H9 (cell line): Measurements from ENCODE around the gene SYS1. TPM values are rescaled to one million over a fixed set of nuclear protein-coding genes. Genes with fewer than 3 reads are reported as not detected.

Experiments
- DNase-seq: peaks from one replicate; pipeline ENCODE4 v3.0.0-alpha.2; 2017
- H2AFZ ChIP-seq: one replicate; pipeline ENCODE4 v1.6.1; 2013; ENCODE audit warnings: mild to moderate bottlenecking, low read length, control low read depth, moderate library complexity
- H2AK5ac ChIP-seq: 2 replicates; pipeline ENCODE4 v1.6.1; 2013; ENCODE audit warnings: low read length, control low read depth, mixed read lengths; ENCODE audit not compliant: insufficient read length
- H2BK120ac ChIP-seq: one replicate; pipeline ENCODE4 v1.6.1; 2013; ENCODE audit warnings: low read depth, mild to moderate bottlenecking, low read length, control low read depth, inconsistent platforms; ENCODE audit not compliant: poor library complexity, severe bottlenecking
- H2BK12ac ChIP-seq: 2 replicates; pipeline ENCODE4 v1.6.1; 2013; ENCODE audit warnings: low read length, control low read depth, mixed read lengths, low read depth; ENCODE audit not compliant: insufficient read length
- H2BK15ac ChIP-seq: 2 replicates; pipeline ENCODE4 v1.6.1; 2013; ENCODE audit warnings: low read depth, low read length, control low read depth
- H2BK20ac ChIP-seq: one replicate; pipeline ENCODE4 v1.6.1; 2013; ENCODE audit warnings: low read depth, mild to moderate bottlenecking, low read length, control low read depth, inconsistent platforms; ENCODE audit not compliant: poor library complexity, severe bottlenecking
- H2BK5ac ChIP-seq: 2 replicates; pipeline ENCODE4 v1.6.1; 2013; ENCODE audit warnings: low read length, control low read depth, mixed read lengths; ENCODE audit not compliant: insufficient read length
- H3K14ac ChIP-seq: 2 replicates; pipeline ENCODE4 v1.6.1; 2013; ENCODE audit warnings: low read length, control low read depth; ENCODE audit not compliant: insufficient read depth
- H3K18ac ChIP-seq: 2 replicates; pipeline ENCODE4 v1.6.1; 2013; ENCODE audit warnings: low read depth, mild to moderate bottlenecking, mixed read lengths, low read length, control low read depth; ENCODE audit not compliant: insufficient read length
- H3K23ac ChIP-seq: 2 replicates; pipeline ENCODE4 v1.6.1; 2013; ENCODE audit warnings: low read length, control low read depth, mixed read lengths, low read depth; ENCODE audit not compliant: insufficient read length
- H3K23me2 ChIP-seq: 2 replicates; pipeline ENCODE4 v1.6.1; 2013; ENCODE audit warnings: low read depth, mild to moderate bottlenecking, mixed read lengths, low read length, control low read depth; ENCODE audit not compliant: insufficient read length, poor library complexity, severe bottlenecking
- H3K27ac ChIP-seq: 2 replicates; pipeline ENCODE4 v1.5.1; 2013; ENCODE audit warnings: low read length, control low read depth, mixed read lengths, low read depth; ENCODE audit not compliant: insufficient read length
- H3K27me3 ChIP-seq: 2 replicates; pipeline ENCODE4 v1.6.1; 2013; ENCODE audit warnings: low read length, control low read depth, inconsistent platforms; ENCODE audit not compliant: insufficient read depth
- H3K4ac ChIP-seq: 2 replicates; pipeline ENCODE4 v1.6.1; 2013; ENCODE audit warnings: low read depth, mild to moderate bottlenecking, control low read depth, inconsistent platforms, low read length, moderate library complexity
- H3K4me1 ChIP-seq: 2 replicates; pipeline ENCODE4 v1.6.1; 2013; ENCODE audit warnings: low read length, control low read depth, inconsistent platforms; ENCODE audit not compliant: insufficient read depth
- H3K4me2 ChIP-seq: 2 replicates; pipeline ENCODE4 v1.6.1; 2013; ENCODE audit warnings: low read length, control low read depth, mixed read lengths; ENCODE audit not compliant: insufficient read length, insufficient read depth
- H3K56ac ChIP-seq: 2 replicates; pipeline ENCODE4 v1.6.1; 2013; ENCODE audit warnings: low read depth, mild to moderate bottlenecking, mixed read lengths, low read length, control low read depth; ENCODE audit not compliant: insufficient read length
- H3K79me1 ChIP-seq: 2 replicates; pipeline ENCODE4 v1.6.1; 2013; ENCODE audit warnings: low read depth, mild to moderate bottlenecking, moderate library complexity, low read length, control low read depth, inconsistent platforms; ENCODE audit not compliant: insufficient read depth, poor library complexity, severe bottlenecking
- H3K79me2 ChIP-seq: 2 replicates; pipeline ENCODE4 v1.6.1; 2013; ENCODE audit warnings: low read length, control low read depth, inconsistent platforms; ENCODE audit not compliant: insufficient read depth
- H3K9ac ChIP-seq: 2 replicates; pipeline ENCODE4 v1.6.1; 2013; ENCODE audit warnings: low read length, control low read depth, mixed read lengths; ENCODE audit not compliant: insufficient read length; ENCODE audit errors: extremely low read depth
- H3K9me3 ChIP-seq: one replicate; pipeline ENCODE4 v1.6.1; 2013; ENCODE audit warnings: low read depth, low read length, inconsistent platforms; ENCODE audit not compliant: control insufficient read depth
- H3T11ph ChIP-seq: one replicate; pipeline ENCODE4 v1.6.1; 2013; ENCODE audit warnings: mild to moderate bottlenecking, low read length, control low read depth, inconsistent platforms
- H4K20me1 ChIP-seq: one replicate; pipeline ENCODE4 v1.6.1; 2013; ENCODE audit not compliant: control insufficient read depth, insufficient read length, insufficient read depth
- H4K5ac ChIP-seq: 2 replicates; pipeline ENCODE4 v1.6.1; 2013; ENCODE audit warnings: low read depth, mild to moderate bottlenecking, mixed read lengths, low read length, control low read depth; ENCODE audit not compliant: insufficient read length
- H4K8ac ChIP-seq: replicated peaks from 2 replicates; pipeline ENCODE4 v1.6.1; 2013; ENCODE audit warnings: low read length, control low read depth, mixed read lengths, low read depth; ENCODE audit not compliant: insufficient read length
- H4K91ac ChIP-seq: 2 replicates; pipeline ENCODE4 v1.6.1; 2013; ENCODE audit warnings: low read depth, mild to moderate bottlenecking, moderate library complexity, mixed read lengths, low read length, control low read depth; ENCODE audit not compliant: insufficient read length
- H3K27ac Mint-ChIP-seq, 3 experiments: 2 replicates in 2 of 3; 3 replicates in 1 of 3; pipeline ENCODE4 v1.8.0; 2020 to 2021; ENCODE audit warnings: mixed read lengths in 3 of 3, mild to moderate bottlenecking in 1 of 3, moderate library complexity in 1 of 3
- H3K27me3 Mint-ChIP-seq: 2 replicates; pipeline ENCODE4 v1.8.0; 2021; ENCODE audit warnings: low read depth, mild to moderate bottlenecking, moderate library complexity, mixed read lengths
- H3K36me3 Mint-ChIP-seq, 3 experiments: 2 replicates in 2 of 3; 3 replicates in 1 of 3; pipeline ENCODE4 v1.8.0; 2020 to 2021; ENCODE audit warnings: low read depth in 3 of 3, mixed read lengths in 3 of 3; ENCODE audit not compliant: insufficient read depth in 1 of 3
- H3K4me1 Mint-ChIP-seq, 2 experiments: 2 replicates each; pipeline ENCODE4 v1.8.0; 2020; ENCODE audit warnings: mixed read lengths in 2 of 2
- H3K4me3 Mint-ChIP-seq, 2 experiments: 2 replicates in 1 of 2; 3 replicates in 1 of 2; pipeline ENCODE4 v1.8.0; 2020 to 2021; ENCODE audit warnings: mild to moderate bottlenecking in 2 of 2, mixed read lengths in 2 of 2, moderate library complexity in 1 of 2
- H3K9me3 Mint-ChIP-seq, 2 experiments: 2 replicates in 1 of 2; 3 replicates in 1 of 2; pipeline ENCODE4 v1.8.0; 2020; ENCODE audit warnings: mild to moderate bottlenecking in 2 of 2, mixed read lengths in 2 of 2, moderate library complexity in 1 of 2
- CTCF ChIP-seq: fragments of 200-600 bp; sonication (generic); conservative IDR thresholded peaks from 3 replicates; pipeline ENCODE4 v1.8.0; 2021; ENCODE audit warnings: antibody characterized with exemption, mild to moderate bottlenecking
- WGBS: extraction: QIAGEN DNeasy Blood & Tissue Kit; methylation state at CpG from one replicate; pipeline ENCODE4 v1.1.7; 2013; ENCODE audit warnings: missing lambda C conversion rate, low lambda C conversion rate, mixed read lengths; ENCODE audit not compliant: insufficient read length; ENCODE audit errors: extremely low coverage; 5-methylcytosine and 5-hydroxymethylcytosine counted together
- total RNA-seq: library from RNA; stranded (reverse); gene quantifications from 2 replicates; pipeline ENCODE4 v1.2.1, GENCODE V29; 2021

Gene SYS1
- total RNA-seq, 1 experiment from 2014 or later = 21.0 TPM

- Mint-ChIP-seq H3K27ac (no peak overlapping the region), H3K27me3 (peaks cover 47% of the 10 kb centered on the region), H3K9me3 (peaks cover 33% of the 10 kb centered on the region in 2 experiments), H3K4me3 (no peak overlapping the region), H3K4me1 (peaks cover 12 to 14% of the 10 kb centered on the region in 2 experiments), H3K36me3 (peaks cover 7 to 25% (median 17%) of the 10 kb centered on the region in 3 experiments; a peak in 6 of 7 replicates)
- peaks cover 4% of the 10 kb centered on the region; the same call in 1 of the 2 replicates for H3K27me3 ChIP-seq
- no peak overlapping the region for H3K9ac ChIP-seq
- no peaks in the 10 kb centered on the region for H3K79me2 ChIP-seq
- WGBS = no CpG with 5 or more reads among the region's 1 CpG
- no peak overlapping the region for H4K91ac ChIP-seq
- no peak overlapping the region for H2AK5ac ChIP-seq
- H3K4me2 ChIP-seq = no peak overlapping the region
- no peak for TF ChIP-seq CTCF
- H3K18ac ChIP-seq = no peak overlapping the region
- H2BK5ac ChIP-seq = no peak overlapping the region
- H3K56ac ChIP-seq = no peak overlapping the region
- no peak overlapping the region for H2BK15ac ChIP-seq
- H2BK20ac ChIP-seq = no peak overlapping the region
- H3K23me2 ChIP-seq = peaks cover 21% of the 10 kb centered on the region
- no peak overlapping the region for H2BK12ac ChIP-seq
- no peak overlapping the region for H3K4ac ChIP-seq
- no peak overlapping the region for H4K5ac ChIP-seq
- H3T11ph ChIP-seq = no peak overlapping the region
- peaks cover 3% of the 10 kb centered on the region; the same call in 1 of the 2 replicates for H3K4me1 ChIP-seq
- DNase-seq = no peak
- no peak overlapping the region for H2BK120ac ChIP-seq
- no peak overlapping the region for H3K23ac ChIP-seq
- no peak overlapping the region for H4K8ac ChIP-seq
- H3K14ac ChIP-seq = no peak overlapping the region
- H3K27ac ChIP-seq = no peak overlapping the region
- H3K79me1 ChIP-seq = no peaks in the 10 kb centered on the region
- no peak overlapping the region for H2AFZ ChIP-seq
- no peaks in the 10 kb centered on the region for H4K20me1 ChIP-seq
- no peaks in the 10 kb centered on the region for H3K9me3 ChIP-seq
Observed at GRCh38 chr20:45402946-45403345, 40.0 kb downstream of the SYS1 start.
